HG03342 (cell line): ENCODE measurements around the gene NOS1AP.

Experiments used
- ATAC-seq: cut with Tn5 transposase; IDR thresholded peaks from one replicate; pipeline ENCODE4 v1.9.1; 2021; ENCODE audit warnings: mild to moderate bottlenecking, moderate library complexity; ENCODE audit not compliant: unreplicated experiment

The NOS1AP gene

GRCh38 chr1:162360237-162360873 is 290.9 kb downstream of the NOS1AP start:
- ATAC-seq, result no peak

GRCh38 chr1:162360874-162361260 is 291.4 kb downstream of the NOS1AP start:
- no peak for ATAC-seq

GRCh38 chr1:162361349-162361748 is 291.9 kb downstream of the NOS1AP start:
- peak; percentile 31 for ATAC-seq

- no peak for ATAC-seq
Observed at GRCh38 chr1:162363823-162364222, 294.3 kb downstream of the NOS1AP start.

- no peak for ATAC-seq
Observed at GRCh38 chr1:162364498-162364897, 295.0 kb downstream of the NOS1AP start.

- no peak for ATAC-seq
Observed at GRCh38 chr1:162365284-162366020, 296.0 kb downstream of the NOS1AP start.

- ATAC-seq, result no peak
Observed at GRCh38 chr1:162366149-162366548, 296.7 kb downstream of the NOS1AP start.

GRCh38 chr1:162366671-162367070 is 297.2 kb downstream of the NOS1AP start:
- ATAC-seq, result no peak

- ATAC-seq, result no peak
Observed at GRCh38 chr1:162367073-162367472, 297.6 kb downstream of the NOS1AP start.

- ATAC-seq, result no peak
Observed at GRCh38 chr1:162367772-162368171, 298.3 kb downstream of the NOS1AP start.

GRCh38 chr1:162368451-162368850 is 299.0 kb downstream of the NOS1AP start:
- no peak for ATAC-seq

- ATAC-seq, result no peak
Observed at GRCh38 chr1:162369571-162369970, 300.1 kb downstream of the NOS1AP start.

- no peak for ATAC-seq
Observed at GRCh38 chr1:162370161-162370560, 300.7 kb downstream of the NOS1AP start.

- ATAC-seq, result no peak
Observed at GRCh38 chr1:162370721-162371120, 301.2 kb downstream of the NOS1AP start.

GRCh38 chr1:162371611-162372010 is 302.1 kb downstream of the NOS1AP start:
- ATAC-seq, result no peak

GRCh38 chr1:162372159-162373071 is 302.9 kb downstream of the NOS1AP start:
- ATAC-seq, result no peak

GRCh38 chr1:162373072-162373427 is 303.6 kb downstream of the NOS1AP start:
- ATAC-seq, result no peak

- ATAC-seq, result no peak
Observed at GRCh38 chr1:162373541-162374260, 304.2 kb downstream of the NOS1AP start.

- no peak for ATAC-seq
Observed at GRCh38 chr1:162374406-162374805, 304.9 kb downstream of the NOS1AP start.

GRCh38 chr1:162375463-162375862 is 306.0 kb downstream of the NOS1AP start:
- ATAC-seq, result no peak

GRCh38 chr1:162376691-162377090 is 307.2 kb downstream of the NOS1AP start, which contains the start of gene SPATA46:
TSS of gene SPATA46 (minus strand) at chr1:162376854. CDS start at chr1:162376790, 64 bp downstream.
- no peak for ATAC-seq
